ENCODE results near the gene LYL1.

GRCh38 chr19:13064092-13064489 lies 38.6 kb downstream of the LYL1 start:
- TF ChIP-seq POLR2A (IDR thresholded peaks at IDR 0.05) (no peak), CTCF (IDR thresholded peaks at IDR 0.05) (no peak), POLR2AphosphoS5 (IDR thresholded peaks at IDR 0.05) (no peak)
